ENCODE measurements around the gene SLC36A1.

SLC36A1 gene

GRCh38 chr5:151534350-151534749 lies 86.9 kb downstream of the SLC36A1 start:
- no peak for DNase-seq (ENCODE audit: low read depth in 2 of 2)

GRCh38 chr5:151537044-151537443 lies 89.6 kb downstream of the SLC36A1 start:
- DNase-seq (ENCODE audit: low read depth in 2 of 2): no peak

- no peak for DNase-seq (ENCODE audit: low read depth in 2 of 2)
Observed at GRCh38 chr5:151541571-151541970, 94.2 kb downstream of the SLC36A1 start.

Measured in stimulated activated CD8-positive, alpha-beta memory T cell treated with anti-CD3 and anti-CD28 coated beads, Interleukin-15, amount 100 ng/mL, for 4 hours (primary cell).